ENCODE measurements around the gene TDRD1.

DNA sequence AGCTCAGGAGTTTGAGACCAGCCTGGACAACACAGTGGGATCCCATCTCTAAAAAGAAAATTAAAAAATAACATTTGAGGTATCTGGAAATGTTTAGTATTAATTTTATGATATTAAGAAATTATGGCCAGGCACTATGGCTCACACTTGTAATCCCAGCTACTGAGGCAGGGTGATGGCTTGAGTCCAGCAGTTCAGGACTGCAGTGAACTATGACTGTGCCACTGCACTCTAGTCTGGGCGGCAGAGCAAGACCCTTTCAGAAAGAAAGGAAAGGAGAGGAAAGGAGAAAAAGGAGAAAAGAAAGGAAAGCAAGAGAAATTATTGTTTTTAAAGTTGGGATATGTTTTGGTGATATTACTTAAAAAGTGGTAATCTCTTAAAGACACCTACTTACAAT, 2.6 kb upstream of the TDRD1 start:
- TF ChIP-seq, protein P1, sequence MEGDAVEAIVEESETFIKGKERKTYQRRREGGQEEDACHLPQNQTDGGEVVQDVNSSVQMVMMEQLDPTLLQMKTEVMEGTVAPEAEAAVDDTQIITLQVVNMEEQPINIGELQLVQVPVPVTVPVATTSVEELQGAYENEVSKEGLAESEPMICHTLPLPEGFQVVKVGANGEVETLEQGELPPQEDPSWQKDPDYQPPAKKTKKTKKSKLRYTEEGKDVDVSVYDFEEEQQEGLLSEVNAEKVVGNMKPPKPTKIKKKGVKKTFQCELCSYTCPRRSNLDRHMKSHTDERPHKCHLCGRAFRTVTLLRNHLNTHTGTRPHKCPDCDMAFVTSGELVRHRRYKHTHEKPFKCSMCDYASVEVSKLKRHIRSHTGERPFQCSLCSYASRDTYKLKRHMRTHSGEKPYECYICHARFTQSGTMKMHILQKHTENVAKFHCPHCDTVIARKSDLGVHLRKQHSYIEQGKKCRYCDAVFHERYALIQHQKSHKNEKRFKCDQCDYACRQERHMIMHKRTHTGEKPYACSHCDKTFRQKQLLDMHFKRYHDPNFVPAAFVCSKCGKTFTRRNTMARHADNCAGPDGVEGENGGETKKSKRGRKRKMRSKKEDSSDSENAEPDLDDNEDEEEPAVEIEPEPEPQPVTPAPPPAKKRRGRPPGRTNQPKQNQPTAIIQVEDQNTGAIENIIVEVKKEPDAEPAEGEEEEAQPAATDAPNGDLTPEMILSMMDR (IDR thresholded peaks at IDR 0.05), result no peak
- no peak for TF ChIP-seq POLR2A (IDR thresholded peaks at IDR 0.05)

Data from tibial nerve (tissue), 3 donors.